Chondrocyte (in vitro differentiated cells): ENCODE measurements around the gene KLHL20. TPM values are rescaled to one million over a fixed set of nuclear protein-coding genes. Genes with fewer than 3 reads are reported as not detected.
"Not testable (repeated sequence)": the region's sequence is repeated elsewhere in the genome, so short reads cannot be mapped to it uniquely, and the experiment has no call there.

Experiments used
- DNase-seq: peaks from one replicate; pipeline ENCODE4 v3.0.0; 2021; ENCODE audit warnings: mixed read lengths, low spot score
- H3K27ac Mint-ChIP-seq: one replicate; pipeline ENCODE4 v1.8.0; 2021; ENCODE audit warnings: mild to moderate bottlenecking, moderate library complexity, mixed read lengths; ENCODE audit not compliant: unreplicated experiment
- H3K27me3 Mint-ChIP-seq: 2 replicates; pipeline ENCODE4 v1.8.0; 2021; ENCODE audit warnings: low read depth, mixed read lengths
- H3K36me3 Mint-ChIP-seq: 2 replicates; pipeline ENCODE4 v1.8.0; 2021; ENCODE audit warnings: low read depth, mixed read lengths
- H3K4me1 Mint-ChIP-seq: 2 replicates; pipeline ENCODE4 v1.8.0; 2021; ENCODE audit warnings: low read depth, mild to moderate bottlenecking, mixed read lengths
- H3K4me3 Mint-ChIP-seq: one replicate; pipeline ENCODE4 v1.8.0; 2021; ENCODE audit warnings: mild to moderate bottlenecking, moderate library complexity, mixed read lengths; ENCODE audit not compliant: unreplicated experiment
- H3K9me3 Mint-ChIP-seq: 2 replicates; pipeline ENCODE4 v1.8.0; 2021; ENCODE audit warnings: low read depth, mixed read lengths
- total RNA-seq: library from RNA; stranded (reverse); gene quantifications from 3 replicates; pipeline ENCODE4 v1.2.1, GENCODE V29; 2021
- TF ChIP-seq, protein P1 (sequence below): fragments of 200-600 bp; sonication (generic); IDR thresholded peaks from 2 replicates; pipeline ENCODE4 v1.5.0; 2021; ENCODE audit warnings: antibody characterized with exemption, mild to moderate bottlenecking, moderate library complexity

KLHL20 gene
- total RNA-seq, 1 donor from 2014 or later, result 29.2 TPM

GRCh38 chr1:173714441-173714758, 381 bp upstream of the KLHL20 start:
- Mint-ChIP-seq H3K9me3 (no peaks in the 10 kb centered on the region), H3K4me1 (peaks cover 29% of the 10 kb centered on the region), H3K27ac (peak overlapping the region; percentile 92), H3K27me3 (peaks cover 12% of the 10 kb centered on the region), H3K36me3 (no peaks in the 10 kb centered on the region), H3K4me3 (peak overlapping the region; percentile 89)
- no peak for DNase-seq
- TF ChIP-seq, protein P1, sequence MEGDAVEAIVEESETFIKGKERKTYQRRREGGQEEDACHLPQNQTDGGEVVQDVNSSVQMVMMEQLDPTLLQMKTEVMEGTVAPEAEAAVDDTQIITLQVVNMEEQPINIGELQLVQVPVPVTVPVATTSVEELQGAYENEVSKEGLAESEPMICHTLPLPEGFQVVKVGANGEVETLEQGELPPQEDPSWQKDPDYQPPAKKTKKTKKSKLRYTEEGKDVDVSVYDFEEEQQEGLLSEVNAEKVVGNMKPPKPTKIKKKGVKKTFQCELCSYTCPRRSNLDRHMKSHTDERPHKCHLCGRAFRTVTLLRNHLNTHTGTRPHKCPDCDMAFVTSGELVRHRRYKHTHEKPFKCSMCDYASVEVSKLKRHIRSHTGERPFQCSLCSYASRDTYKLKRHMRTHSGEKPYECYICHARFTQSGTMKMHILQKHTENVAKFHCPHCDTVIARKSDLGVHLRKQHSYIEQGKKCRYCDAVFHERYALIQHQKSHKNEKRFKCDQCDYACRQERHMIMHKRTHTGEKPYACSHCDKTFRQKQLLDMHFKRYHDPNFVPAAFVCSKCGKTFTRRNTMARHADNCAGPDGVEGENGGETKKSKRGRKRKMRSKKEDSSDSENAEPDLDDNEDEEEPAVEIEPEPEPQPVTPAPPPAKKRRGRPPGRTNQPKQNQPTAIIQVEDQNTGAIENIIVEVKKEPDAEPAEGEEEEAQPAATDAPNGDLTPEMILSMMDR, result no peak

GRCh38 chr1:173715538-173715844, 710 bp downstream of the KLHL20 start:
- H3K4me1 Mint-ChIP-seq, result peaks cover 29% of the 10 kb centered on the region
- TF ChIP-seq, protein P1, result no peak
- H3K9me3 Mint-ChIP-seq, result no peaks in the 10 kb centered on the region
- peaks cover 9% of the 10 kb centered on the region for H3K27me3 Mint-ChIP-seq
- H3K27ac Mint-ChIP-seq, result peak overlapping the region; percentile 92
- peak overlapping the region; percentile 89 for H3K4me3 Mint-ChIP-seq
- peaks cover 4% of the 10 kb centered on the region for H3K36me3 Mint-ChIP-seq
- DNase-seq, result no peak

DNA sequence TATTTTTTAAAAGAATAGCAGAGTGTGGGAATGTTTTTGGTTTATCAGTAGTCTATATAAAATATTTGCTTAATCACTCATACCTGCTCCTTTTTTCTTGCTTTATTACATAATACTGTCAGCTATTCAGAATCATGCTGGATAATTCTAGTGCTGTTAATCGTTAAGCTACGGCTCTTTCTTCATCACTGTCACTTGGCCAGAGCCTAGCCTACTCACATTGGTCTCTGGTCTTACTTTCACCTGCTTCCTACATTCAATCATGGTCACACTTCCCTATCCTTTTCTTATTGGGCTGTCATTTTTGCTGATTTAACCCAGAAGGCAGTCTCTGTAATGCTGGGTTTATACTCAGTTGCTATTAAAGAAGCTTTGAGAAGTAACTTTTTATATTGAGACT, 2.5 kb downstream of the KLHL20 start:
- peaks cover 11% of the 10 kb centered on the region for H3K36me3 Mint-ChIP-seq
- TF ChIP-seq, protein P1, result no peak
- no peaks in the 10 kb centered on the region for H3K27me3 Mint-ChIP-seq
- H3K4me1 Mint-ChIP-seq, result peaks cover 29% of the 10 kb centered on the region
- H3K9me3 Mint-ChIP-seq, result no peaks in the 10 kb centered on the region
- peak overlapping the region; percentile 13 for H3K27ac Mint-ChIP-seq
- DNase-seq, result no peak
- no peak overlapping the region for H3K4me3 Mint-ChIP-seq

- peaks cover 27% of the 10 kb centered on the region for H3K36me3 Mint-ChIP-seq
- H3K4me1 Mint-ChIP-seq, DNase-seq, H3K27me3 Mint-ChIP-seq, H3K27ac Mint-ChIP-seq, H3K4me3 Mint-ChIP-seq: not testable (repeated sequence)
- peaks cover 24% of the 10 kb centered on the region for H3K9me3 Mint-ChIP-seq
Measured at GRCh38 chr1:173731331-173731730, 16.6 kb downstream of the KLHL20 start.

DNA sequence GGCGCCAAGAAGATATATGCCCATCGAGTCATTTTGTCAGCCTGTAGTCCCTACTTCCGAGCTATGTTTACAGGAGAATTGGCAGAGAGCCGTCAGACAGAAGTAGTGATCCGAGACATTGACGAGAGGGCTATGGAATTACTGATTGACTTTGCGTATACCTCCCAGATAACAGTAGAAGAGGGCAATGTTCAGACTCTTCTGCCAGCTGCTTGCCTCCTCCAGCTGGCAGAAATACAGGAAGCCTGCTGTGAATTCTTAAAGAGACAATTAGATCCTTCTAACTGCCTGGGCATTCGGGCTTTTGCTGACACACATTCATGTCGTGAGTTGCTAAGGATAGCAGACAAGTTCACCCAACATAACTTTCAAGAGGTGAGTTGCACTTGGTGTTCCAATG, 19.1 kb downstream of the KLHL20 start:
- DNase-seq, result no peak
- no peaks in the 10 kb centered on the region for H3K4me1 Mint-ChIP-seq
- H3K27ac Mint-ChIP-seq, result no peak overlapping the region
- peaks cover 20% of the 10 kb centered on the region for H3K9me3 Mint-ChIP-seq
- H3K27me3 Mint-ChIP-seq, result no peaks in the 10 kb centered on the region
- TF ChIP-seq, protein P1, result no peak
- peaks cover 24% of the 10 kb centered on the region for H3K36me3 Mint-ChIP-seq
- H3K4me3 Mint-ChIP-seq, result no peak overlapping the region

GRCh38 chr1:173736104-173736503, 21.3 kb downstream of the KLHL20 start:
- H3K27ac Mint-ChIP-seq, H3K4me1 Mint-ChIP-seq, H3K4me3 Mint-ChIP-seq, H3K27me3 Mint-ChIP-seq, DNase-seq: not testable (repeated sequence)
- H3K36me3 Mint-ChIP-seq, result peaks cover 29% of the 10 kb centered on the region
- H3K9me3 Mint-ChIP-seq, result peaks cover 18% of the 10 kb centered on the region
